ENCODE results near the gene FAM3B.
A peak's percentile ranks its signal among the peaks of the same experiment; 100 is the strongest.
"Not testable (repeated sequence)": the region's sequence is repeated elsewhere in the genome, so short reads cannot be mapped to it uniquely, and the experiment has no call there.

The FAM3B gene

GRCh38 chr21:41316200-41317062, at the start of gene FAM3B:
Gene FAM3B, plus strand, starts transcription at chr21:41316801. Its CDS starts 79 bp downstream, at chr21:41316880.
- no peak for DNase-seq

DNA sequence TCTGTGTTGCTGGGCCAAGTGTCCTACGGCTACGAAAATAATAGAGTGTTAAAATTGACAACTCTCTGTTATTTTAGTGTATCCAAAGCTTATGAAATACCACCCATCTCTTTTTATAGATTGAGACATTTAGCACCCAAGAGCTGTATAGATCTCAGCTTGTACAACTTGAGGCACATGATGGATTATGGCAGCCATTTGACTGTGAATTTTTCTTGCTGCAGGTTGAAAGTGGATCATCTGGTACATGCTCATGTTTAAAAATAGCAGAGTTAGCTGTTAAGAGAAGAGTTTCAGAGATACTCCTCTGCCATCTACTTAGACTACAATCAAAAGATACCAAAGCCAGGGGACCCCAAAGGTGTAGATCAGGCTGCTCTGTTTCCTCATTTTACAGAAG, 49.3 kb upstream of the FAM3B start:
- DNase-seq, result no peak

DNA sequence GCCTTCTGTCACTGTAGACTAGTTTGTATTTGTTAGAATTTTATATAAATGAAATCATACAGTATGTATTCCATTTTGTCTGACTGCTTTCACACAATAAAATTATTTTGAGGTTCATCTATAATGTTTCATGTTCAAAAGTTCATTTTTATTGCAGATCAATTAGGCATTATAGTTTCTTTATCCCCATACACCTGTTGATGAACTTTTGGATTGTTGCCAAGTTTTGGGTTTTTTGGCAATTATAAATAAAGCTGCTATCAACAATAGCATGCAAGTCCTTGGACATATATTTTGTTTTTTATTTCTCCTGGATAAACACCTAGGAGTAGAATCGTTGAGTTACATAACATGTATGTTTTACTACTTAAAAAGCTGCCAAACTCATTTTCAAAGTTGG, 47.1 kb upstream of the FAM3B start:
- DNase-seq, result no peak

DNA sequence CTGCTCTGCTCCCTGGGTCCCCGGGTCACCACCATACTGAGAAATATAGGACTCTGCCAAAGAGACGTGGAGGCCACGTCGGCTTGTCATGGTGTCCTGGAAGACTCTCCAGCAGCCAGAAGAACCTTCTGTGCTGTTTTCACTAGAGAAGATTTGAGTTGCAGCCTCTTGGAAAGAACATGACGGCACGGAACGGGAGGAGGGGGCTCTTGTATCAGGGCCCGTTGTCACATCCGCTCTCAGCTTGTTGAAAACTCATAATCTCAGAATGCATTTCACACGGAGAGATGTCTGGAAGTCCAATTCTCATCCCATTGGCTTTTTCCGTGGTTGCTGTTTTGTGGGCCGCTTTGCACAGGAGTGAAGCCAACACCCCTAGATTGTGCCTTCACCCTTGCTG, 39.4 kb upstream of the FAM3B start:
- no peak for DNase-seq

- DNase-seq, result no peak
Observed at GRCh38 chr21:41277846-41278245, 38.8 kb upstream of the FAM3B start.

DNA sequence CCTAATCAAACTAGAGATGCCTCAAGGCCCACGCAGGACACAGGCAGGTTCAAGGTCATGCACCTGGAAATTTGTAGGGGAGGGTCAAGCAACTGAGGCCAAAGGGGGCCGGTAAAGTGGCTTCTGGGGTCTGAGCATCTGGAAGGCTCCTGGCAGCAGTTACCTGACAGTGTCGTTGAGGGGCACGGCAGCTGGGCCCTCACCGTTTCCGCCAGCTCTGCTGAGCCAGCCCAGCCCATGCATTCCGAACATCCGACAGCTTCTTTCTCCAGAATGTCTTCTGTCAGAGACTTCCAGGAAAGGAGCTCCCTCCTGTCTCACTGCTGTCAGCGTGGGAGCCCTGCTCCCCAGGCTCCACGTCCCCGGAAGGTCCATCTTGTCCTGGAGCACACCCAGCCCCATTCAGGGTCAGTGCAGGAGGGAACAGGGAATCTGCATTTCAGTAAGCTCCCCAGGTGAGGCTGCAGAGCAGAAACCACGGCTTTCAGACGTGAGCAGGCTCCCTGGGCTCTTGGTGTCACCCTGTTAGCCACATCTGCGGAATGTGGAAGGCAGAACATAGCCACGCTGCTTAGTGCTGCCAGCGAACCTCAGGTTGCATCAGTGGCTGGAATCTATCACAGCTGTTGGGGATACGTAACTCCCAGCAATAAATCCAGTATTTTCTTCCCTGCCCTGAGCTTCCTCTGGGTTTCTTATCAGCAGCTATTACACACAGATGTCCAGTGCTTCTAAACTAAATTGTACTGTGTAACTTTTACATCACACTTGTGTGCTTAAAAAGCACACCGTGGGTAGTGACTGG, 36.3 kb upstream of the FAM3B start:
- no peak for DNase-seq

DNA sequence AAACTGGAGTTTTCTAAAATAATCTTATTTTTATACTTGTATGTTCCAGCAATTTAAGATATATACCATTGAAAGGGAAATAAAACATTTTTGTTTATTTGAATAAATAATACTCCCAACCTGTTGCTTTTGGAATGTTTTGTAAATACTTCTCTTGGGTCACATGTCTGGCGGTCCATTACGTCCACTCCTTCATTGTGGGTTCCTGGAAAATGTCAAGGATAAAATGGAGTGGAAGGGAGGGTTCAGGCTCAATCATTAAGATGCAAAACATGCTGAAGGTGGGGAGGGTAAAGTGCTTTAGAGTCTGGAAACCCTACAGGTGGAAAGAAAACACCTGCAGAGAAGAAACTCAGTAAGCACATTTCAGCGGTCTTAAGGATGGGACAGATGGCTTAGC, 34.2 kb upstream of the FAM3B start:
- DNase-seq, result no peak

- DNase-seq, result peak; percentile 47
Observed at GRCh38 chr21:41283211-41283818, 33.3 kb upstream of the FAM3B start.

DNA sequence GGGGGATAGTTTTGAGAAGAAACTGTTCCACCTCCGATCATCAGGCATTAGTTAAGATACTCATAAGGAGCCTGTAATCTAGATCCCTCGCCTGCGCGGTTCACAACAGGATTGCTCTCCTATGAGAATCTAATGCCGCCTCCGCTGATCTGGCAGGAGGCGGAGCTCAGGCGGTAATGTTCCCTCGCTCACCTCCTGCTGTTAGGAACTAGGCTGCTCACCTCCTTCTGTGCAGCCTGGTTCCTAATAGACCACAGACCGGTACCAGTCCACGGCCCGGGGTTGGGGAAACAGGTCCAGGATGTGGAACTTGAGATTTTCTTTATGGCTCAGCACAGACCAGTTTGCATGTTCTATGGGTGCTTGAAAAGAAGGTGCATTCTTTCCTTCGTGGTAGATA, 27.2 kb upstream of the FAM3B start:
- no peak for DNase-seq

- DNase-seq, result no peak
Observed at GRCh38 chr21:41290106-41290799, 26.3 kb upstream of the FAM3B start.

GRCh38 chr21:41294548-41295231, 21.9 kb upstream of the FAM3B start:
- DNase-seq, result no peak

GRCh38 chr21:41295721-41296254, 20.8 kb upstream of the FAM3B start:
- no peak for DNase-seq

- DNase-seq, result no peak
Observed at GRCh38 chr21:41302976-41303375, 13.6 kb upstream of the FAM3B start.

- DNase-seq, result no peak
Observed at GRCh38 chr21:41304068-41304720, 12.4 kb upstream of the FAM3B start.

GRCh38 chr21:41307219-41307618, 9.4 kb upstream of the FAM3B start:
- no peak for DNase-seq

- not testable (repeated sequence) for DNase-seq
Observed at GRCh38 chr21:41313285-41314164, 3.1 kb upstream of the FAM3B start.

DNA sequence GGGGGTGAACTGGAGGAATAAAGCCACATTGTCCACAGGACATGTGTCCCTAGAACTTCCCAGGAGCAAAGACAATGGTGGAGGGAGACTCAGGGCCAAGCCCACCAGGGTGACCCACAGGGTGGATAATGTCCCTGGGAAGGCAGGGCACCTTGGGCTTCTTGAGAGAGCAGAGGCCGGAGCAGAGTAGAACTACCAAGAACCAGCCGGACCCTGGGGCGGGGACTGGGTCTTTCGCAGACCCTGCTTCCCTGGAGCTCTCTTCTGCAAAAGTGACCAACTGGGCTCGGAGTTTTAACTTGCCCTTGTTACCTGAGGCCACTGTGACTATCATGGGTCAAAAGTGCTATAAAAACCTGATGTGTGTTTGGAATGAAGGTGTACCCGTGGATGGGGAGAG, 875 bp upstream of the FAM3B start:
- no peak for DNase-seq

DNA sequence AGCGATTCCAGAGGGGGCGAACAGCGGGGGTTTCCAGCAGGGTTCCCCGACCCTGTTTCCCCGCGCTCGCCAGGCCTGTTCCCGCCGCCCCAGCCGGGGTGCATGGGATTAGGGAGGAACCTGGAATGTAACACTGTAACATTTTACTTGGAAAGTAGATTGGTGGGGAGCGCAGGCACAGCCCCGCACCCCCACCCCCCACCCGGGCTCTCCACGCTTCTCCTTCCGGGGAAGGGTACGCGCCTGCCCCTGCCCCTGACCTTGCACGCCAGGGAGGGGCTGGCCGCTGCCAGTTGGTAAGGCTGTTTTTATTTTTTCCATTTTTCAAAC, 427 bp downstream of the FAM3B start:
- no peak for DNase-seq

- no peak for DNase-seq
Observed at GRCh38 chr21:41317458-41317857, 857 bp downstream of the FAM3B start.

DNA sequence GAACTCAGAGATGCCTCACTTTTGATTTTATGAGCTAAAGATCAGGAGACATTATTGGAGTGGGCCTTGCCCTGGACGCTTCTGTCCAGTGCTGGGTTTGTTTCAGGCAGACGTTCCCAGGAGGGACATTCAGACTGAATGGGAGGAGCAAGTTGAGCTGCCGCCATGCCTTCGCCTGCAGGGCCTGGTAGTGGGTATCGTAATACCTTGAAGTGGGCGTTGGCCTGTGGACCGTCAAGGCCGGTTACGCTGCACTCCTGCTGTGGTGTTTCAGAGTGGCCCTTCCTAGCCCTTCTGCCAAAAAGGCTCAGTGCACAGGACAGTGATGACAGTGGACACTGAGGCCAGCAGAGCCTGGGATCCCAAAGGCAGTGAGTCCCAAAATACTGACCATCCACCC, 1.6 kb downstream of the FAM3B start:
- DNase-seq, result no peak

DNA sequence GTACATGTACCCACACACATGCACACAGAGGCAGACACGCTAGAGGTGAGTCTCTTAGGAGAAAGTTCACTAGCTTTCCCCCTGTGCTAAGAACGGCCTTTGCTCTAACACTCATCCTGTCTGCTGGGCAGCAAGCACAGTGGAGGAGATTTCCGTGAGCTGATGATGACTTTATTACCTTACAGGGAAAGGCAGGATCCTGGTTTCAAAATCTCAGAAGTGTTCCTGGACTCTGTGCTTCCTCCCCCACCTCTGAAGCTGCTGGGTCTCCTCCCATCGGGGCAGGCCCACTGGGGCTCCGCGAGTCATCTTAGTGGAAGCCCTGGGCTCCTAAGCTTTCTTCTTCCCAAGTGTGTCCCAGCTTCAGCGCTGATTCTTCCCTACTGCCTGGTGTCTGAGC, 2.7 kb downstream of the FAM3B start:
- no peak for DNase-seq

Data from GF-D8 (cell line).